Naive thymus-derived CD8-positive, alpha-beta T cell (primary cell): ENCODE data around the gene EPN2. TPM values are rescaled to one million over a fixed set of nuclear protein-coding genes. Genes with fewer than 3 reads are reported as not detected.
"Not testable (repeated sequence)": the region's sequence is repeated elsewhere in the genome, so short reads cannot be mapped to it uniquely, and the experiment has no call there.

Experiments used
- ATAC-seq, 2 donors: fragments of 150-1000 bp; cut with Tn5 transposase in 1 of 2; sonication (Bioruptor Pico), chemical (Tn5 transposase) in 1 of 2; 1 replicate in 1 of 2; 2 replicates in 1 of 2; pipeline ENCODE4 v1.10.0; 2021; ENCODE audit warnings: mild to moderate bottlenecking in 2 of 2, moderate library complexity in 2 of 2
- POLR2A ChIA-PET: fragments of 350-600 bp; sonication (Branson Sonifier 250); formaldehyde crosslinking; loops from one replicate; lab custom pipeline; 2021; ENCODE audit warnings: antibody characterized with exemption; lab: Charles Lee
- DNase-seq, 10 donors: peaks; one replicate each; pipeline versions ENCODE4 v3.0.0 to v3.0.0-alpha.2; 2020 to 2022
- H3K27ac Mint-ChIP-seq, 10 donors: one replicate each; pipeline ENCODE4 v1.8.0; 2020 to 2022; ENCODE audit warnings: mild to moderate bottlenecking in 10 of 10, mixed read lengths in 10 of 10, moderate library complexity in 4 of 10, inconsistent platforms in 1 of 10
- H3K27me3 Mint-ChIP-seq, 5 donors: one replicate each; pipeline ENCODE4 v1.8.0; 2021 to 2022; ENCODE audit warnings: mixed read lengths in 5 of 5
- H3K36me3 Mint-ChIP-seq, 3 donors: one replicate each; pipeline ENCODE4 v1.8.0; 2020 to 2022; ENCODE audit warnings: mixed read lengths in 3 of 3, mild to moderate bottlenecking in 2 of 3, inconsistent platforms in 1 of 3
- H3K4me1 Mint-ChIP-seq, 4 donors: one replicate each; pipeline ENCODE4 v1.8.0; 2021 to 2022; ENCODE audit warnings: mixed read lengths in 4 of 4
- H3K4me3 Mint-ChIP-seq, 10 donors: one replicate each; pipeline ENCODE4 v1.8.0; 2020 to 2022; ENCODE audit warnings: mild to moderate bottlenecking in 10 of 10, mixed read lengths in 10 of 10, moderate library complexity in 6 of 10, inconsistent platforms in 1 of 10
- H3K9me3 Mint-ChIP-seq, 9 donors: one replicate each; pipeline ENCODE4 v1.8.0; 2020 to 2022; ENCODE audit warnings: mixed read lengths in 9 of 9, mild to moderate bottlenecking in 3 of 9, inconsistent platforms in 1 of 9, moderate library complexity in 1 of 9
- polyA plus RNA-seq, 3 donors: library from polyadenylated mRNA; unstranded; fragments of 300-500 nt; fragmentation: Illumina TruSeq; gene quantifications; one replicate each; pipeline ENCODE4 v1.2.3, GENCODE V29; 2021
- total RNA-seq, 8 experiments: library from RNA in 2 of 8; stranded (reverse) in 2 of 8; gene quantifications; one replicate each; pipeline ENCODE4 v1.2.3 and lab custom pipeline; 2021 to 2026

The EPN2 gene
- total RNA-seq, result 1 to 10 TPM; 6.1 to 6.5 TPM
- 1 to 10 TPM; 1.3 to 3.7 (median 1.6) TPM for polyA plus RNA-seq
- 2.0 to 5.4 (median 4.2) reads per million in 6 experiments for total RNA-seq (lab: John Stamatoyannopoulos, UW)

DNA sequence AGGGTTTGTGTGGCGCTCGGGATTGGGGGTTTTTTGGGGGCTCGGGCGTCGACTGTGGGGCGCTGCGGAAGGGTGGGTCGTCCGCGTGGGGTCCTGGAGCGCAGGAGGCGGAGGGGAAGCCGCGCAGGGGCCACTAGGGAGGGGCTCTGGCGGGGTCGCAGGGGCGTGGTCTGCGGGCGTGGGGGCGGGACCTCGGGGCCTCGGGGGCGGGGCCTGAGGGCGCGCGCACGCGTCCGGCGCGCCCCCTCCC is at the start of gene EPN2:
TSS of gene EPN2 (plus strand) at position 228 of the 250 bp plus-strand sequence. CDS start 45,754 bp downstream, outside the sequence.
- Mint-ChIP-seq H3K27me3 (peaks cover 2 to 18% (median 3%) of the 10 kb centered on the region in 5 donors), H3K27ac (peak within 1 kb of the TSS in 5 of 10 donors; percentile 28 to 72 (median 43)), H3K4me3 (peak within 1 kb of the TSS; percentile 70 to 90 (median 82))
- H3K9me3 Mint-ChIP-seq, H3K4me1 Mint-ChIP-seq, POLR2A ChIA-PET, H3K36me3 Mint-ChIP-seq: not testable (repeated sequence)
- ATAC-seq (peak in 1 of 2 donors; percentile 38), DNase-seq (peak in 8 of 10 donors; percentile 16 to 75 (median 52))

DNA sequence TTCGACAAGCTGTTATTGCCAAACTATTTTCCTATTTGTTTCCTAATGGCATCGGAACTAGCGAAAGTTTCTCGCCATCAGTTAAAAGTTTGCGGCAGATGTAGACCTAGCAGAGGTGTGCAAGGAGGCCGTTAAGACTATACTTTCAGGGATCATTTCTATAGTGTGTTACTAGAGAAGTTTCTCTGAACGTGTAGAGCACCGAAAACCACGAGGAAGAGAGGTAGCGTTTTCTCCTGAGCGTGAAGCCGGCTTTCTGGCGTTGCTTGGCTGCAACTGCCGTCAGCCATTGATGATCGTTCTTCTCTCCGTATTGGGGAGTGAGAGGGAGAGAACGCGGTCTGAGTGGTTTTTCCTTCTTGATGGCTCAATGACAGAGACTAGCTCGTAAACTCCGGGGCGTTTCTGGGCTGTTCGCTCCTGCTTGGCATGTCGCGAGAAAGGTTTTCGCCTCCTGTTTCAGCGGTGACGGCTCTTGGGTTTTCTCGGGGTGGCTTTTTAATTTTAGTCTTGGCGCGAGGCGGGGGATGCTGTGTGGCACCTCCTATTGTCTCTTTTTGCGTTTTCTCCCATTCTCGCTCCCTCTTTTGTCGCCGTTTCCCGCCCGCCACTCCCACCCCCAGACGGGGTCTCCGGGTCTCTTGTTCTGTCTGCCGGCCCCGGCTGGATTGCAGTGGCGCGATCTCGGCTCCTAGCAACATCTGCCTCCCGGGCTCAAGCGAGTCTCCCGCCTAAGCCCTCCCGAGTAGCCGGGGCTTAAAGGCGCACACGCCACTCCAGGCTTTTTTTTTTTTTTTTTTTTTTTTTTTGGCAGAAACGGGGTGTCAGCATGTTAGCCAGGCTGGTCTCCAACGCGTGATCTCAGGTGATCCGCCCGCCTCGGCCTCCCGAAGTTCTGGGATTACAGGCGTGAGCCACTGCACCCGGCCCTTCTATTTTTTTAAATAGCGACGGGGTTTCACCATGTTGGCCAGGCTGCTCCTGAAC is 49.0 kb upstream of the EPN2 start:
- H3K27ac Mint-ChIP-seq, H3K36me3 Mint-ChIP-seq: not testable (repeated sequence)

DNA sequence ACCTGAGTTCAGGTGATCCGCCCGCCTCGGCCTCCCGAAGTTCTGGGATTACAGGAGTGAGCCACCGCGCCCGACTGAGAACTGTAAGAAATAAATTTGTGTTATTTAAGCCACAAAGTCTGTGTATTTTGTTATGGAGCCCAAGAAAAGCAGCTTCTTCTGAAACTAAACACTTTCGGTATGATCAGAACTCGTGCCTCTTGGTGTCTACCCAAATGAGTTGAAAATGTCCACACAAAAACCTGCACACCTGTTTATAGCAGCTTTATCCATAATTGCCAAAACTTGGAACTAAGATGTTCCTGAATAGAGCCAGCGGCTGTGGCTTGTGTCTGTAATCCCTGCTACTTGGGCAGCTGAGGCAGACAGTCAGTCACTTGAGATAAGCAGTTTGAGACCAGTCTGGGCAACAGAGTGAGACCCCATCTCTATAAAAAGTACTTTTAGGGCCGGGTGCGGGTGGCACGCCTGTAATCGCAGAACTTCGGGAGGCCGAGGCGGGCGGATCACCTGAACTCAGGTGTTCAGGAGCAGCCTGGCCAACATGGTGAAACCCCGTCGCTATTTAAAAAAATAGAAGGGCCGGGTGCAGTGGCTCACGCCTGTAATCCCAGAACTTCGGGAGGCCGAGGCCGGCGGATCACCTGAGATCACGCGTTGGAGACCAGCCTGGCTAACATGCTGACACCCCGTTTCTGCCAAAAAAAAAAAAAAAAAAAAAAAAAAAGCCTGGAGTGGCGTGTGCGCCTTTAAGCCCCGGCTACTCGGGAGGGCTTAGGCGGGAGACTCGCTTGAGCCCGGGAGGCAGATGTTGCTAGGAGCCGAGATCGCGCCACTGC is 48.1 kb upstream of the EPN2 start:
- DNase-seq, H3K36me3 Mint-ChIP-seq, H3K27me3 Mint-ChIP-seq, POLR2A ChIA-PET, H3K9me3 Mint-ChIP-seq, H3K4me1 Mint-ChIP-seq: not testable (repeated sequence)
- ATAC-seq, result peak; percentile 63 to 72
- H3K4me3 Mint-ChIP-seq, result peak overlapping the region in 1 of 10 donors; percentile 30
- peak overlapping the region in 1 of 10 donors; percentile 37 for H3K27ac Mint-ChIP-seq

More for the DNA sequence above, 49.0 kb upstream of the EPN2 start:
- POLR2A ChIA-PET, H3K9me3 Mint-ChIP-seq, H3K4me1 Mint-ChIP-seq, H3K27me3 Mint-ChIP-seq, H3K4me3 Mint-ChIP-seq: not testable (repeated sequence)
- peak in 4 of 10 donors; percentile 96 to 99 (median 98) for DNase-seq
- ATAC-seq, result peak; percentile 39 to 43

DNA sequence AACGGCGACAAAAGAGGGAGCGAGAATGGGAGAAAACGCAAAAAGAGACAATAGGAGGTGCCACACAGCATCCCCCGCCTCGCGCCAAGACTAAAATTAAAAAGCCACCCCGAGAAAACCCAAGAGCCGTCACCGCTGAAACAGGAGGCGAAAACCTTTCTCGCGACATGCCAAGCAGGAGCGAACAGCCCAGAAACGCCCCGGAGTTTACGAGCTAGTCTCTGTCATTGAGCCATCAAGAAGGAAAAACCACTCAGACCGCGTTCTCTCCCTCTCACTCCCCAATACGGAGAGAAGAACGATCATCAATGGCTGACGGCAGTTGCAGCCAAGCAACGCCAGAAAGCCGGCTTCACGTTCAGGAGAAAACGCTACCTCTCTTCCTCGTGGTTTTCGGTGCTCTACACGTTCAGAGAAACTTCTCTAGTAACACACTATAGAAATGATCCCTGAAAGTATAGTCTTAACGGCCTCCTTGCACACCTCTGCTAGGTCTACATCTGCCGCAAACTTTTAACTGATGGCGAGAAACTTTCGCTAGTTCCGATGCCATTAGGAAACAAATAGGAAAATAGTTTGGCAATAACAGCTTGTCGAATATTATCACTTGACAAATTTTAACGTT is 47.3 kb upstream of the EPN2 start:
- H3K36me3 Mint-ChIP-seq, DNase-seq, H3K4me1 Mint-ChIP-seq, H3K27me3 Mint-ChIP-seq, H3K9me3 Mint-ChIP-seq, POLR2A ChIA-PET, H3K27ac Mint-ChIP-seq, H3K4me3 Mint-ChIP-seq: not testable (repeated sequence)
- ATAC-seq, result peak; percentile 23 to 29

DNA sequence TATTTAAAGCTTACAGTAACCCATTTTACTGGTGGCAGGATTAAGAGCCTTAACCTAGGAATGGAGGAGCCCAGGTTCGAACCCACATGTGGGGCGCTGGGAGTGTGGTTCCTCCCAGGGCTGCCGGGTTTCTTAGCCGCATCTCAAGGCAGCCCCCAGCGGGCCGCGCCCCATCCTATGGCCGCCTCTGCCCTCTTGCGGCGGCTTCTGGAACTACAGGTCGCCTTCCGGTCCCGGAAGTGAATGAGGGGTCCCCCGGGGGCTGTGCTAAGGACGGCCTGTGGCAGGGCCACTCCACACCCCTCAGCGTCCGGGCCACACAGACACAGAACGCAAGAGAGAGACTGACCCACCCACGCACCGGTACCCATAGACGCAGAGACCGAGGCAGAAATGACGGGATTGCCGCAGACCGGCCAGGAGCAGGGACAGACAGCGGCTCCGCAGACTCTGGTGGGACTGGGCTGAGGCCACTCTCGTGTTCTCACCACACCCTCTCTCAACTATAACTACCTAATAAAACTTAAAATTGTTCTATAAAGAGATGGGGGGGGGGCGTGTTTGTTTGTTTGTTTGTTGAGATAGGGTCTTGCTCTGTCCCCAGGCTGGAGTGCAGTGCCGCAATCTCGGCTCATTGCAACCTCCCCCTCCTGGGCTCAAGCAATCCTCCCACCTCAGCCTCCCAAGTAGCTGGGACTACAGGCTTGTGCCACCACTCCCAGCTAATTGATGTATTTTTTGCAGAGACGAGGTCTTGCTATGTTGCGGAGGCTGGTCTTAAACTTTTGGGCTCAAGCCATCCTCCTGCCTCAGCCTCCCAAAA is 40.6 kb upstream of the EPN2 start:
- DNase-seq (peak in 7 of 10 donors; percentile 1 to 66 (median 14)), ATAC-seq (peak; percentile 95 to 96)
- POLR2A ChIA-PET, H3K27me3 Mint-ChIP-seq, H3K36me3 Mint-ChIP-seq, H3K4me1 Mint-ChIP-seq, H3K9me3 Mint-ChIP-seq, H3K27ac Mint-ChIP-seq, H3K4me3 Mint-ChIP-seq: not testable (repeated sequence)

DNA sequence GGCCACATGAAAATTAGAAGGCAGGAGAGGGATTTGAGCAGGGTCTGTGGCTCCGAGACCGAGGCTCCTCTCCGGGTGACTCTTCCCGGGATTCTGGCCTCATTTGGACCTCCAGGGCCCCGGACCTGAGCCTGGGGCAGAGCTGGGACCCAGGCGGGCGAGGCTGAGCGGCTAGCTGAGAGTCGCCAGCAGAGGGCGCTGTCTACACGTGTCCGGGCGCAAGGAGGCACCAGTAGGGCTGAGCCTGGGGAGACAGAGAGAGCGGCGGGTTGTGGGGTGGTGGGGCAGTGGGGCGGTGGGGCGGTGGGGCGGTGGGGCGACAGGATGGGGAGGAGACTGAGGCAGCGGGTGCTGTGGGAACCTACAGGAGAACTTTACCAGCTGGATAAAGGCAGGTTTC is 34.7 kb upstream of the EPN2 start:
- ATAC-seq, result peak; percentile 100
- POLR2A ChIA-PET, H3K4me1 Mint-ChIP-seq: not testable (repeated sequence)

DNA sequence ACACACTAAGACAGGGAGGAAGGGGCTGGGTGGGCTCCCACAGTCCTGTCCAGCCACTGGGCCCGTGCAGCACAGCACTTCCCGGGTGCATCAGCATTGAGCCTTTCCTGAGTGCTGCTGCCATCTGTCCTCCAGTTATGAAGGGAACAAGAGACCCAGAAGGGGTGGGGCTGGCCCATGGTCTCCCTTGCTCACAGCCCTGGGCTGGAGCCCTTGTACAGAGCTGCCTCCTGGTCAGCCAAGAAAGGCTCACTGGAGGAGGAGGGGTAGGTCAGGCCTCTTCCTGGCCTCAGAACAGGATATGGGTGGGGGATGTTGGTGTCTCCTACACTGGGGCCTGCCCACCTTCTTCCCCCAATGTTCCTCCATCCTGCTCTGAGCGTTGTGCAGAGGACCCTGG is 33.7 kb upstream of the EPN2 start:
- H3K4me1 Mint-ChIP-seq, ATAC-seq, H3K36me3 Mint-ChIP-seq, DNase-seq, H3K27ac Mint-ChIP-seq, H3K4me3 Mint-ChIP-seq, POLR2A ChIA-PET, H3K9me3 Mint-ChIP-seq, H3K27me3 Mint-ChIP-seq: not testable (repeated sequence)

More for the DNA sequence above, 34.7 kb upstream of the EPN2 start:
- H3K27ac Mint-ChIP-seq, DNase-seq, H3K9me3 Mint-ChIP-seq, H3K27me3 Mint-ChIP-seq, H3K36me3 Mint-ChIP-seq, H3K4me3 Mint-ChIP-seq: not testable (repeated sequence)

DNA sequence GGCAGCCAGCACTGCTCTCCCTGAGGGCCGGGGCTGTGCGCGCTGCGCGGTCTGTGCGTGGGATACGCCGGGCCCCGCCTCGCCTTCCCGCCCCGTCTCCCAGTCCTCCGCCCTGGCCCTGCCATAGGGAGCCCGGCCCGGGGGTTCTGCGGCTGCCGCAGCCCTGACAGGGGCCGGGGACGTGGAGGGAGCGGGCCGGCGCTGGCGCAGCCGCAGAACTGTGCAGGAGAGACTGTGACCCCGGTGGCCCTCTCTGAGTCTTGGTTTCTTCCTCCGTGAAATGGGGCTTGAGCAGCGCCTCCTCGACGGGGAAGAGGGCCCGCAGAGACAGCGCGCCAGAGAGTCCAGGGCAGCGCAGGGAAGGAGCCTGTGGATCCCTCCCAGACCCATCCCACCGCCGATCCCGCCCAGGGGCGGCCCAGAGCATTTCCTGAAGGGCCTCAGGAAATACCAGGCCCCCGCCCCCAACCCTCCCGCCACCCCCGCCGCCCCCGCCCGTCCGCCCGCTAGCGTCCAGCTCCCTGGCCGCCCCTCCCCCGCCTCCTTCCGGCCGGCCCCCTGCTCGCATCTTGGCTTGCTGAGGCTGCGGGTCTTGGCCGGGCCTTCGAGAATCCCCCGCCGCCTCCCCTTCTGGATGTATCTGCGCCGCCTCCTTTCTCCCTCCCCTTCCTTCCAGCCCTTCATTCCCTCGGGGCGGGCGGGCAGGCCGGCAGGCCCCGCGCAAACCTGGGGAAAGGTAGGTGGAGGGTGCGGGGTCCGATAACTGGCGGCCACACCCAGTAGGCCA is 21.9 kb upstream of the EPN2 start:
- H3K27me3 Mint-ChIP-seq, POLR2A ChIA-PET: not testable (repeated sequence)
- peak; percentile 11 to 31 for ATAC-seq

DNA sequence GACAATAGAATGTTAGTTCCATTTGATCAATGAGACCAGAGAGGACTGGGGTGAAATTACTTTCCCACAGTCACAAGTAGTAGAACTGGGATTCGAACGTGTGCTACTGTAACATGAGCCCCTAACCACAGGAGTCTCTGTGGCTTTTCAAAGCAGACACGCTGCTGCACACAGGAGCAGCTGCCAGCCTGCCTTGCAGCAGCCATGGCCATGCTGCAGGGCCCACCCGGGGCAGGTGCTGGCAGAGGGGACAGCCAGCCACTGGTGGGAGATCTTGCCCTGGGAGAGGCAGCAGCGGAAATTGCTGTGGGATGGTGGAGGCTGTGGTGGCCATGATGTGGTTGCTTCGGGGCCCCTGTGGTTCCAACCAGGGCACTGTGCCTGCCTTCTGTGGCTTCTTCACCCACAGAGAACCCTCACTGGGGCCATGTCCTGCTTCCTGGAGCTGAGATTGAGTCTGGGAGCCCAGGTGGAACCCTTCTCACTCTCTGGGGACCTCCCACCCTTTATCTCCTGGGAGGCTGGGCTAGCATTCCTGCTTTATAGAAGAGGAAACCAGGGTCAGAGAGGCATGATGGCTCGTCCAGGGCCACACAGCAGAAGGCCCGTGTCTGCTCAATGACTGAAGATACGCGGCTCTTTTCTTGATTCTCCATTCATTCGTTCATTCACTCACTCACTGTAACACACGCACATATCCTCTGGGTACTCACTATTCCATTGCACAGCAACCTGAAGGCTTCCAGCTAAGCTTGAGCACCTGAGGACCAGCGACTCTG is 20.8 kb upstream of the EPN2 start:
- H3K4me1 Mint-ChIP-seq, POLR2A ChIA-PET, H3K9me3 Mint-ChIP-seq, H3K27me3 Mint-ChIP-seq, H3K36me3 Mint-ChIP-seq, H3K27ac Mint-ChIP-seq, H3K4me3 Mint-ChIP-seq, DNase-seq: not testable (repeated sequence)
- ATAC-seq, result peak; percentile 74 to 80

More for the DNA sequence above, 21.9 kb upstream of the EPN2 start:
- not testable (repeated sequence) for H3K4me1 Mint-ChIP-seq, H3K27ac Mint-ChIP-seq, H3K9me3 Mint-ChIP-seq, DNase-seq, H3K4me3 Mint-ChIP-seq, H3K36me3 Mint-ChIP-seq

DNA sequence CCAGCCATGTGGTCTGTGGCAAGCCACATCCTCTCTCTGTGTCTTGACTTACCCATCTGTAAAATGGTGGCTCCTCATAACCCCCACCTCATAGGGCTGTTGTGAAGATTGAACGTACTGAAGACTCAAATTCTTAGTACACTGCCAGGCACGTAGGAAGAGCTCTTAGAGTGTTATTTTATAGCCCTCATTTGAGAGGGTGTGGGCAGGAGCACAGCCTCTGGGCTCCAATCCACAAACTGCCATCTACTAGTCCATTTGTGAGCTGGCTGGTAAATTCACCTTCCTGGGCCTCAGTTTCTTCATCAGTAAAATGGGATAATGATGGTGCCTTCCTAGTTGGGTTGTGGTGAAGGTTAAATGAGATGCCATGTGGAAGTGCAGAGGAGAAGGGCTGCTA is 18.3 kb upstream of the EPN2 start:
- H3K27me3 Mint-ChIP-seq, H3K4me1 Mint-ChIP-seq, H3K4me3 Mint-ChIP-seq, H3K36me3 Mint-ChIP-seq, DNase-seq, ATAC-seq, POLR2A ChIA-PET, H3K9me3 Mint-ChIP-seq, H3K27ac Mint-ChIP-seq: not testable (repeated sequence)

DNA sequence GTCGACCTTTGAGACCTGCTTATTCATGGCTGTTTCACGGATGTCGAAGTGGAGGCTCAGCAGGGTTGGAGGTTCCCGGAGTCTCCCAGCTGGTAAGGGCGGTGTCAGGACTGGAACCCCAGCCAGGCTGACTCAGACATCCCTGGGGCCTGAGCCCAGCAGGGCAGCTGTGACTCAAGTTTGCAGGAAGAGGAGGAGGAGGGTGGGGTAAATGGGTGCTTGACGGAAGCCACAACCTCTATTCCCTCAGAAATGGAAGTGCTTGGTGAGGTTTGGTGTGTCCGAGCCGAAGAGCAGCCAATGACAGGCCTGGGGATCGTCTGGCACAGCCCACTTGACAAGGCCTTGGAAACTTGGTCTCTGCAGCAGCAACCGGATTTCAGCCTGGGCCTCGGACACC is 17.8 kb upstream of the EPN2 start:
- H3K4me1 Mint-ChIP-seq, H3K27me3 Mint-ChIP-seq, H3K36me3 Mint-ChIP-seq, H3K4me3 Mint-ChIP-seq, H3K9me3 Mint-ChIP-seq, H3K27ac Mint-ChIP-seq, ATAC-seq, DNase-seq, POLR2A ChIA-PET: not testable (repeated sequence)
